ENCODE results near the gene ANKRD11.
"Not testable (repeated sequence)": the region's sequence is repeated elsewhere in the genome, so short reads cannot be mapped to it uniquely, and the experiment has no call there.

ANKRD11 gene

GRCh38 chr16:89431158-89431584 lies 59.2 kb downstream of the ANKRD11 start:
- no peak for DNase-seq (ENCODE audit: low read depth in 2 of 2)

- no peak for DNase-seq (ENCODE audit: low read depth in 2 of 2)
These were observed 59.8 kb downstream of the ANKRD11 start for GRCh38 chr16:89430436-89431157.

GRCh38 chr16:89428605-89429004 lies 61.8 kb downstream of the ANKRD11 start:
- DNase-seq (ENCODE audit: low read depth in 2 of 2) = not testable (repeated sequence)

- DNase-seq (ENCODE audit: low read depth in 2 of 2) = no peak
These were observed 63.4 kb downstream of the ANKRD11 start for GRCh38 chr16:89426736-89427530.

- DNase-seq (ENCODE audit: low read depth in 2 of 2) = no peak
These were observed 64.8 kb downstream of the ANKRD11 start for GRCh38 chr16:89425523-89425922.

- no peak for DNase-seq (ENCODE audit: low read depth in 2 of 2)
These were observed 66.6 kb downstream of the ANKRD11 start for GRCh38 chr16:89423681-89424260.

GRCh38 chr16:89422905-89423630 lies 67.3 kb downstream of the ANKRD11 start:
- DNase-seq (ENCODE audit: low read depth in 2 of 2) = peak; percentile 61 to 71

GRCh38 chr16:89422527-89422904 lies 67.8 kb downstream of the ANKRD11 start:
- DNase-seq (ENCODE audit: low read depth in 2 of 2) = no peak

GRCh38 chr16:89421300-89421699 lies 69.1 kb downstream of the ANKRD11 start:
- DNase-seq (ENCODE audit: low read depth in 2 of 2) = not testable (repeated sequence)

GRCh38 chr16:89420204-89420603 lies 70.2 kb downstream of the ANKRD11 start:
- DNase-seq (ENCODE audit: low read depth in 2 of 2) = no peak

- no peak for DNase-seq (ENCODE audit: low read depth in 2 of 2)
These were observed 72.0 kb downstream of the ANKRD11 start for GRCh38 chr16:89418352-89418751.

GRCh38 chr16:89417352-89417751 lies 73.0 kb downstream of the ANKRD11 start:
- no peak for DNase-seq (ENCODE audit: low read depth in 2 of 2)

- DNase-seq (ENCODE audit: low read depth in 2 of 2) = no peak
These were observed 76.4 kb downstream of the ANKRD11 start for GRCh38 chr16:89413811-89414585.

GRCh38 chr16:89412811-89413210 lies 77.5 kb downstream of the ANKRD11 start:
- DNase-seq (ENCODE audit: low read depth in 2 of 2) = no peak

- DNase-seq (ENCODE audit: low read depth in 2 of 2) = no peak
These were observed 79.0 kb downstream of the ANKRD11 start for GRCh38 chr16:89411335-89411850.

- no peak for DNase-seq (ENCODE audit: low read depth in 2 of 2)
These were observed 79.5 kb downstream of the ANKRD11 start for GRCh38 chr16:89410794-89411309.

- no peak for DNase-seq (ENCODE audit: low read depth in 2 of 2)
These were observed 80.0 kb downstream of the ANKRD11 start for GRCh38 chr16:89410322-89410721.

- DNase-seq (ENCODE audit: low read depth in 2 of 2) = peak; percentile 29 to 46
These were observed 81.1 kb downstream of the ANKRD11 start for GRCh38 chr16:89409161-89409711.

GRCh38 chr16:89408315-89408714 lies 82.0 kb downstream of the ANKRD11 start:
- DNase-seq (ENCODE audit: low read depth in 2 of 2) = no peak

- DNase-seq (ENCODE audit: low read depth in 2 of 2) = no peak
These were observed 82.4 kb downstream of the ANKRD11 start for GRCh38 chr16:89407925-89408300.
